ENCODE measurements around the gene ARID2.

The ARID2 gene

GRCh38 chr12:45773747-45774146 lies 44.2 kb downstream of the ARID2 start:
- DNase-seq = no peak

GRCh38 chr12:45774508-45775162 lies 45.1 kb downstream of the ARID2 start:
- no peak for DNase-seq

- DNase-seq = no peak
Measured at GRCh38 chr12:45775465-45775864, 46.0 kb downstream of the ARID2 start.

- no peak for DNase-seq
Measured at GRCh38 chr12:45775964-45776363, 46.5 kb downstream of the ARID2 start.

GRCh38 chr12:45779936-45780335 lies 50.4 kb downstream of the ARID2 start:
- no peak for DNase-seq

- no peak for DNase-seq
Measured at GRCh38 chr12:45781080-45781479, 51.6 kb downstream of the ARID2 start.

- DNase-seq = no peak
Measured at GRCh38 chr12:45785315-45785714, 55.8 kb downstream of the ARID2 start.

- DNase-seq = peak in 1 of 2 experiments; percentile 6
Measured at GRCh38 chr12:45789025-45789424, 59.5 kb downstream of the ARID2 start.

- DNase-seq = no peak
Measured at GRCh38 chr12:45794422-45794821, 64.9 kb downstream of the ARID2 start.

GRCh38 chr12:45801625-45802024 lies 72.1 kb downstream of the ARID2 start:
- no peak for DNase-seq

GRCh38 chr12:45803111-45803510 lies 73.6 kb downstream of the ARID2 start:
- DNase-seq = no peak

- DNase-seq = no peak
Measured at GRCh38 chr12:45816652-45817051, 87.1 kb downstream of the ARID2 start.

- DNase-seq = peak in 1 of 2 experiments; percentile 15
Measured at GRCh38 chr12:45827974-45828373, 98.5 kb downstream of the ARID2 start.

- no peak for DNase-seq
Measured at GRCh38 chr12:45828402-45828801, 98.9 kb downstream of the ARID2 start.

GRCh38 chr12:45831590-45831989 lies 102.1 kb downstream of the ARID2 start:
- no peak for DNase-seq

- no peak for DNase-seq
Measured at GRCh38 chr12:45833401-45833800, 103.9 kb downstream of the ARID2 start.

GRCh38 chr12:45834809-45835208 lies 105.3 kb downstream of the ARID2 start:
- no peak for DNase-seq

- no peak for DNase-seq
Measured at GRCh38 chr12:45839917-45840316, 110.4 kb downstream of the ARID2 start.

GRCh38 chr12:45849289-45849688 lies 119.8 kb downstream of the ARID2 start:
- DNase-seq = no peak

- no peak for DNase-seq
Measured at GRCh38 chr12:45850302-45850701, 120.8 kb downstream of the ARID2 start.

- DNase-seq = no peak
Measured at GRCh38 chr12:45852508-45852907, 123.0 kb downstream of the ARID2 start.

GRCh38 chr12:45853550-45853949 lies 124.0 kb downstream of the ARID2 start:
- no peak for DNase-seq

GRCh38 chr12:45863332-45863731 lies 133.8 kb downstream of the ARID2 start:
- no peak for DNase-seq

GRCh38 chr12:45866299-45866698 lies 136.8 kb downstream of the ARID2 start:
- DNase-seq = no peak

- DNase-seq = no peak
Measured at GRCh38 chr12:45872446-45872845, 142.9 kb downstream of the ARID2 start.

All from AML-193 (cell line).